ENCODE measurements around the gene CXCR6. TPM values are rescaled to one million over a fixed set of nuclear protein-coding genes. Genes with fewer than 3 reads are reported as not detected.

CXCR6 gene
- total RNA-seq, 2 donors from 2014 or later = 4.0 to 5.3 TPM

DNA sequence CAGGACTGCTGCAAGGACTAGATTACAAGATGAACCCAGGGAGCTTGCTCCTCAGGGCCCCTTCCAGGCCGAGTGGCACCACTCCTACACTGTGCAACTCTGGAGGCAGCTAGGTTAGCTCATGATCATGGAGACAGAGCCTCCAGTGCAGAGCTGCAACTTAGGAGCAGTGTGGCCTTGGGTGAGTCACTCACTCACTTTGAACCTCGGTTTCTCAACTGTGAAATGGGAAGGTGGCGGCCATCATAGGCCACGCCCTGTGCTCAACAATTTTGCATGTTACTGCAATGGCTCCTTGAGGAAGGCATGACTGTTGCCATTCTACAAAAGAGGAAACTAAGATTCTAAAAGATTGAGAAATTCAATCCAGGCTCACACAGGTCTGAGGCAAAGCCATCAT lies 11.2 kb upstream of the CXCR6 start:
- Mint-ChIP-seq H3K9me3 (no peaks in the 10 kb centered on the region), H3K27ac (no peak overlapping the region), H3K4me1 (ENCODE audit: low read depth in 2 of 2) (peaks cover 6 to 15% of the 10 kb centered on the region in 2 donors), H3K36me3 (peaks cover 32% of the 10 kb centered on the region), H3K27me3 (no peaks in the 10 kb centered on the region), H3K4me3 (no peak overlapping the region)
- DNase-seq (ENCODE audit: low spot score) (no peak), ATAC-seq (peak; percentile 52 to 59)

DNA sequence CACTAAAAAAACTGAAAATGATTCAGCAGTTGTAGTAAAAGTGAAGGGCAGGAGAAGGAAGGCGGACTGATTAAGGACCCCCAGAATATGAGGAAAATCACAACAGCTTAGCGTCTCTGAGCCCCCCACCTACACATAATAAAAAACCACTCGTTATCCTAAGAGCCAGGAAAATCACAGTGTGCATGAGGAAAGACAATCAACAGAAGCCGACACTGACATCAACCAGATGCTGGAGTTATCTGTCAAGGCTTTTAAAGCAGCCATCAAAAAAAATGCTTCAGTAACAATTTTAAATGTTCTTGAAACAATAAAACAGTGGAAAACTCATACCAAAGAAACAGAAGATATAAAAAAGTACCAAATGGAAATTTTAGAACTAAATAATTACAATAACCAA lies 9.7 kb upstream of the CXCR6 start:
- no peaks in the 10 kb centered on the region for H3K27me3 Mint-ChIP-seq
- no peak for DNase-seq (ENCODE audit: low spot score)
- peaks cover 25% of the 10 kb centered on the region for H3K36me3 Mint-ChIP-seq
- no peak for ATAC-seq
- H3K4me1 Mint-ChIP-seq (ENCODE audit: low read depth in 2 of 2) = peaks cover 8 to 22% of the 10 kb centered on the region in 2 donors
- no peak overlapping the region for H3K27ac Mint-ChIP-seq
- no peak overlapping the region for H3K4me3 Mint-ChIP-seq
- H3K9me3 Mint-ChIP-seq = no peaks in the 10 kb centered on the region

DNA sequence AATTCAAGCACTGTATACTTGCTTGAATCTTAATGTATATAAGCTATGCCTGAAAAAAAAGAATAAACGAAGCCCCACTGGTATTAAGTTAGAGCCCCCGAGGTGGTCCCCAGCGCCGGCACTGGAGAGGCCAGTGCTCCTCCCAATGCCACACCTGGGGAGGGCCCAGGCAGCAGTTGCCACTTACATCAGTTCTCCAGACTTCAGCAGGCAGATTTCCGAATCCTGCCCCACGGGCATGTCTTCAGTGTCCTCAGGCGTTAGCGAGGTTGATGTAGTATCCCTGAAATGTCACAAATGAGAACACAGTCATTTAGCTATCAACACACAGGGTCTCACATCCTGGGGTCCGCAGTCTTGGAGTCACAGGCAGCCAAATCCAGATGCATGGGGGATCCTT lies 7.0 kb upstream of the CXCR6 start:
- ATAC-seq = no peak
- H3K36me3 Mint-ChIP-seq = peaks cover 25% of the 10 kb centered on the region

DNA sequence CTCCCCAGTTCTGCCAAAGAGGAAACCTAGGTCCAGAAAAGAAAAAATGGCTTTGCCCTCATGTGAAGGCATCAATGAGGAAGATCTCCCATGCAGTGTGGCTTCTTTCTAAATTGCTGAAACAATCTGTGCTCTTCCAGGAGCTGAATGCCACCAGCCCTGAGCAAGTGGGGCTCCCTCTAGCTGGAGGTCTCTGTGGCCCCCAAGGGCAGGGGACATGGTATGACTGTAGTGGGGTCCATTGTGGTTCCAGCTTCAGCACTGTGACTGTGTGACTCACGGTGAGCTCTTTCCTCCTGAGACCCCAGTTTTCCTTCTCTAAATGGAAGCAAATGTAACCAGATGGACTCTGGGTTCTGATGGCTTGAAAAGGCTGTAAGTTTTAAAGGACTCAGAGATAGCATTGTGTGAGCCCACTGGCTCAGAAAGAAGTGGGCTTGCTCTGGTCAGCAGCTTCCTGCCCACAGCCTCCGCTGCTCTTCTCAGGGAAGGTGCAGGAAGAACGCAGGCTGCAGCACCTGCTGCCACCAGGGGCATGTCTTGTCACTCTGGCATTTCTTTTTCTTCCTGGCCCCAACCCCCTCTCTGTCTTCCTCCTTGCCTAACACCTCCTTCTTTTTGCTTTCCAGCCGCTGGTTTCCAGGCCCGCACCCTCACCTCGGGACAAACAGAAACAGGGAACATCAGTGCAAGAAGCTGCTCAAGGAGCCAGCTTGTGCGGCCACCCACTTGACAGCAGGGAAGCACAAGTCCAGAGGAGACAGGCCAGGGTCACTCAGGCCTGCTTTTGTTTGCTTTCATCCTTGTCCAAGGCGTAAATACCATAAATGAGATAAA lies 5.8 kb upstream of the CXCR6 start:
- ATAC-seq (no peak), DNase-seq (ENCODE audit: low spot score) (no peak)
- Mint-ChIP-seq H3K36me3 (peaks cover 22% of the 10 kb centered on the region), H3K4me1 (ENCODE audit: low read depth in 2 of 2) (peaks cover 19 to 39% of the 10 kb centered on the region in 2 donors), H3K4me3 (no peak overlapping the region), H3K27me3 (no peaks in the 10 kb centered on the region), H3K9me3 (no peaks in the 10 kb centered on the region), H3K27ac (no peak overlapping the region)

More for the DNA sequence above, 7.0 kb upstream of the CXCR6 start:
- H3K27ac Mint-ChIP-seq = no peak overlapping the region
- peaks cover 19 to 34% of the 10 kb centered on the region in 2 donors for H3K4me1 Mint-ChIP-seq (ENCODE audit: low read depth in 2 of 2)
- DNase-seq (ENCODE audit: low spot score) = no peak
- H3K4me3 Mint-ChIP-seq = no peak overlapping the region
- H3K9me3 Mint-ChIP-seq = no peaks in the 10 kb centered on the region
- H3K27me3 Mint-ChIP-seq = no peaks in the 10 kb centered on the region

DNA sequence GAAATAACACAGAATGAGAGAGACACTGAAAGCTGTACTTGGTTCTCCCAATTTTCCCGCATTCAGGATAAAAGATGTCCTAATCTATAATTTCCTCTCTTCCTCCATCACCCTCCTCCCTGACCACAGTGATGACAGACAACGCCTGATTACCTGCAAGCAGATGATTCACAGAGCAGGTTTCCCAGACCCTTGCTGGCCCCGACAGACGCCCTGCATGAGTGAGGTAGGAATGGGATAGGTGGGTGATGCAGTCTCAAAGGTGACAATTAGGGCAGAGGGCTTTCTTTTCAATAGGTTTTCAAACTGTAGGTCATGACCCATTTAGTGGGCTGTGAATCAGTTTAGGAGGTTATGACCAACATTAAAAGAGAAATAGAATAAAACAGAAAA lies 5.2 kb upstream of the CXCR6 start:
- Mint-ChIP-seq H3K4me1 (ENCODE audit: low read depth in 2 of 2) (peaks cover 19 to 45% of the 10 kb centered on the region in 2 donors), H3K27ac (no peak overlapping the region), H3K4me3 (no peak overlapping the region), H3K27me3 (no peaks in the 10 kb centered on the region), H3K36me3 (peaks cover 22% of the 10 kb centered on the region), H3K9me3 (no peaks in the 10 kb centered on the region)
- DNase-seq (ENCODE audit: low spot score) (no peak), ATAC-seq (no peak)

DNA sequence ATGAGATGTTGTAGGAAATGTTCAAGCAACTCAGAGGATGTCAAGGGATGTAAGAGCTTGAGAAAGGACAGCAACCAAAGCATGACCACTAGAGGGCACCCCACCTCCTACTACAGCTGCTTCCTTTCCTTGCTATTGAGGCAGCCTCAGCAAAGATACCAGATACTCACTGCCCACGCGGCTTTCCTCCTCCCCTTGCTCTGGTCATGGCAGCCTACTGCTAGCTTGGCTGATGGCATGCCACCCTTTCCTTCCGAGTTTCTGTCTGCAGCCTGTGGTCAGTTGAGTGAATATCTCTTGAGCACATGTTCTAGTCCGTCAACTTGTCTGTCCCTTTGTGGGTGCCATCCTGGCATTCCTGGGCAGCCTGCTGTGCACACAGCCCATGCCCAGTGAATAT lies 4.4 kb upstream of the CXCR6 start:
- DNase-seq (ENCODE audit: low spot score) = peak; percentile 88
- Mint-ChIP-seq H3K36me3 (peaks cover 15% of the 10 kb centered on the region), H3K9me3 (no peaks in the 10 kb centered on the region), H3K4me1 (ENCODE audit: low read depth in 2 of 2) (peaks cover 19 to 53% of the 10 kb centered on the region in 2 donors), H3K27ac (peak overlapping the region; percentile 48 to 56), H3K27me3 (no peaks in the 10 kb centered on the region), H3K4me3 (peak overlapping the region; percentile 47)
- ATAC-seq = peak; percentile 83 to 86

DNA sequence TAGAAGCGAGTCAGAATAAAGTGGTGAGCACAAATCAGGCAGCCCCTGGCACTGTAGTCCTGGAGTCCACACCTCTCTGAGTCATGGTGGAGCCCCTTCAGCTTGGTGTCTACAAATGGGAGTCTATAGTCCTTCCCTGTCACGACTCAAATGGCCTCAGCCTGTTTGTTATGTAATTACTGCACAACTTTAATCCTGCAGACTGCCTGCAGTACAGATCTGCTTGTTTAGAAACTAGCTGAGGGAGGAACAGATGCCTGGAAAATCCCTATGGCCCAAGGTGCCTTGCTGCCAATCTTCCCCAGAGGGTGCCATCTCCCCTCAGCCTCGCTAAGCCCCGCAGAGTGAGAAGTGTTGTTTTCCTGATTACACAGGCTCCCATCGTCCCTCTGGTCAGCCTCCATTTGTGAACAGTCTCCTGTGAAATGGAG lies 3.9 kb upstream of the CXCR6 start:
- H3K27ac Mint-ChIP-seq = peak overlapping the region; percentile 48 to 56
- peak overlapping the region; percentile 47 for H3K4me3 Mint-ChIP-seq
- peaks cover 19 to 55% of the 10 kb centered on the region in 2 donors for H3K4me1 Mint-ChIP-seq (ENCODE audit: low read depth in 2 of 2)

DNA sequence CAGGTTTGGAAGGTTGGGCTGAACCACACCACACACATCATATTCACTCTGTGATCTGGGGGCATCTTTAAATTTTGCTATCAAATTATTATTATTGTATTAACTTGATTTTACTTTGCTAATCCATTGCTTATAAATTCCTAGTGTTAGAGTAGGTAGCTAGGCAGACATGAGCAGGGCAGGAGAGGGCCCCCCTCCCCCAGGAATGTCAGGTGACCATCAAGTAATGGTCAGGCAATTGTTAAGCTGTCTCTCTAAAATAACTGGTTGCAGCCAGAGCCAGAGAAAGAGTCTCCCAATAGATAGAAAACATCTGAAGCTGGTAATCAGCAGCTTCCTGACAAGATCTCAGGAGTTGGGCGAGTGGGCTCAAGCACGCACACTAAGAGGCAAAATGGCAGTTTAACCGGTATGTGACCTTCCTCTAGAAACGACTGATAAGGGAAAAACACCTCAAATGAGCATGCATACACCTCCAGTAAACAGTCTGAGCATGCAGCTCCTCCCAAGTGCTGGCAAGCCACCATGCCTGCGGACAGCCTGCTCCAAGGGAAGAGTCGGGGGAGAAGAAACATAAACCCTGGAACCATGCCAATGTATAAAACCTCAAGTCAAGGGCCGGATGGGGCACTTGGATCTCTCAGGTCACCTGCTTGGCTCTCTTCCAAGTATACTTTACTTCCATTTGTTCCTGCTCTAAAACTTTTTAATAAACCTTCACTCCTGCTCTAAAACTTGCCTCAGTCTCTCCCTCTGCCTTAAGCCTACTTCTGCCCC lies 3.1 kb upstream of the CXCR6 start:
- no peaks in the 10 kb centered on the region for H3K27me3 Mint-ChIP-seq
- peak overlapping the region in 1 of 2 donors; percentile 56 for H3K27ac Mint-ChIP-seq
- no peaks in the 10 kb centered on the region for H3K9me3 Mint-ChIP-seq
- DNase-seq (ENCODE audit: low spot score) (no peak), ATAC-seq (no peak)
- peaks cover 6% of the 10 kb centered on the region for H3K36me3 Mint-ChIP-seq
- peaks cover 21 to 62% of the 10 kb centered on the region in 2 donors for H3K4me1 Mint-ChIP-seq (ENCODE audit: low read depth in 2 of 2)
- no peak overlapping the region for H3K4me3 Mint-ChIP-seq

More for the DNA sequence above, 3.9 kb upstream of the CXCR6 start:
- ATAC-seq (peak; percentile 71 to 72), DNase-seq (ENCODE audit: low spot score) (no peak)
- peaks cover 10% of the 10 kb centered on the region for H3K36me3 Mint-ChIP-seq
- no peaks in the 10 kb centered on the region for H3K9me3 Mint-ChIP-seq
- H3K27me3 Mint-ChIP-seq = no peaks in the 10 kb centered on the region

DNA sequence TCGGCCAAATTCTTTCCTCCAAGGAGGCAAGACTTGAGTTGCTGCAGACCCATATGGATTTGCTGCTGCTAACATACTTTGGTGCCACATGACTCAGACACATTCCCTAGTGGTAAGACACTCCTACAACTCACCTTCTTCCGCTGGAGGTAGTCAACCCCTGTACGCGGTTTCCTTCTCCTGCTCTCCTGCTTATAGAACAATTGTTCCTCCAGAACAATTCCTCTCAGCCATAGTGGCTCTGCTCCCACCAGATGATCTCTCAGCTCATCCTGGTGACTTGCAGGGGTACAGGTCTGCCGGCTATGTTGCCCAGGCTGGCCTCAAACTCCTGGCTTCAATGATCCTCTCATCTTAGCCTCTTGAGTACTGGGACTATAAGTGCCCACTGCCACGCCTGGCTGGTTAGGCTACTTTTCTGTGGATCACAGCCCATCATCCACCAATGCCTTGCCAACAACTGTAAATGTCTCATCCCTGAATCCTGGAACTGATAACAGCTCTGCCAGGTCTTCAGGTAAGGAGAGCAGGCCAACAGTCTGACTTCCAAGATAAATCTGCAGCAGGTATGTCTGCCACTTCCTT lies 2.4 kb upstream of the CXCR6 start:
- peaks cover 25 to 65% of the 10 kb centered on the region in 2 donors for H3K4me1 Mint-ChIP-seq (ENCODE audit: low read depth in 2 of 2)
- ATAC-seq = no peak
- no peak overlapping the region for H3K4me3 Mint-ChIP-seq
- no peaks in the 10 kb centered on the region for H3K9me3 Mint-ChIP-seq
- H3K27me3 Mint-ChIP-seq = no peaks in the 10 kb centered on the region
- H3K36me3 Mint-ChIP-seq = no peaks in the 10 kb centered on the region
- no peak for DNase-seq (ENCODE audit: low spot score)
- H3K27ac Mint-ChIP-seq = peak overlapping the region in 1 of 2 donors; percentile 65

DNA sequence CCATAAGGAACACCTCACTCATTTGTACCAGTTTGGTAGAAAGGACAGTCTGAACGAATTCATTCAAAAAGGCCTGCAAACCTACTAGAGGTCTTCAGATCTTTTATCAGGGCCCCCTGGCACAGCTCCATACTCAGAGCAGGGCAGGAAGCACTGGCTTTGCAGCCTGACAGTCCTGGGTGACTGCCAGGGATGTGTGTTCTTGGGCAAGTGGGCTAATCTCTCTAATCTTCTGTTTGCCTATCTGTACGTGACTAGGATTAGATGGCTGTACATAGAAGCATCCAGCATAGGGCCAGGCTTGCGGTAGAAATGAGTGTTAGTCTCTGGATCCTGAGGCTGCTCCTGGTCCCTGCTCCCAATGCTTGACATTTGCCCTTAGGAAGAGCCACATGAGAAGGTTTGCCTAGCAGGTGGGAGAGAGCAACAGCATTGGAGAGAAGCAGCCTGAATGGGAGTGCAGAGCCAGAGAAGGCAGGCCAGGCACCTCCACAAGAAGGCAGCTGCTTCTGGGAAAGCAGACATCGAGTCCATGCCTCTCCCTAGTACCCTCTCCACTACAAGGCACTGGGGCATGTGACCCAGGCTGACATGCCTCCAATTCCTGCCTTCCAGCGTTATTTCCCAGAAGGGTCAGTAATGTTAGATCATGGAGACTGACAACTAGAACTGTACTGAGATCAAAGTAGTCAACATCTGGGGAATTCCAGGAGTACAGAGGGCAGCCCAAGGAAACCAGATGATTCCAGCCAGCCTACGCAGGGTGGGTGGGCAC lies 1.0 kb upstream of the CXCR6 start:
- Mint-ChIP-seq H3K27ac (peak overlapping the region; percentile 70 to 82), H3K27me3 (no peaks in the 10 kb centered on the region), H3K36me3 (no peaks in the 10 kb centered on the region), H3K9me3 (no peaks in the 10 kb centered on the region), H3K4me1 (ENCODE audit: low read depth in 2 of 2) (peaks cover 34 to 73% of the 10 kb centered on the region in 2 donors), H3K4me3 (peak overlapping the region; percentile 58)
- no peak for ATAC-seq
- no peak for DNase-seq (ENCODE audit: low spot score)

DNA sequence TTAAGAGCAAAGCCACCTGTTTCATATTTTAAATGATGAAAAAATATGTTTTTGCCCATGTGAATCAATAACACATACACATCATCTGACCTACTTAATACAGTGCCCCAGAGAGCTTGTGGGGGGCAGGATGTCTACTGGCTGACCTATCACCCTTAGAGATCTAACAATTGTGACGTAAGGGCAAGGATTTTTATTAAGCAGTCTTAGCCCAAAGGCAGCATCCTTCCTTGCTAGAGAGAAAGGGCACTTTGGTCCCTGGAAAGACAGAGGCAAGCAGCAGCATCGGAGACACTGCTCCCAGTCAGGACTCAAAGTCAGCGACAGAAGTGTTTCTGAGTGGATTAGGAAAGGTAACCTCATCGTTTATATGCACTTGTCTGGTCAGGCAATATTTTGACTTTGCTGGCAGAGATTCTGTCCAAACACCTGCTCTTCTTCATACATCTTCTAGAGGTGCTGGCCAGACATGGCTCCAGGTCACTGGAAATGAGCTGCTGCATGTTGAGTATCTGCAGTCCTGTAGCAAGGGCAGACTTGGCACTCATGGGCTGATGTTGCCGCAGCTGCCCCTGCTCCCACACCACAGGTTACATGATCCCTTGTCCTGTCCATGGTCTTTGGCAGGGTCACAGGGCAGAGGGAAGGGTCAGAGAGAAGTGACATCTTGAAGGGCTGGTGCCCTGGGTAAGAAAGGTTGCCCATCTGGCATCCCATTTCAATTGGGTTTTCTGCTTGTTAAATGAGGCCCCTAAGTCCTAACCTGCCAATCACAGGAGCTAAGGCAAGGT lies 1.8 kb downstream of the CXCR6 start:
- H3K27me3 Mint-ChIP-seq = peaks cover 0 to 2% of the 10 kb centered on the region in 2 donors
- no peak for DNase-seq (ENCODE audit: low spot score)
- ATAC-seq = no peak
- H3K9me3 Mint-ChIP-seq = no peaks in the 10 kb centered on the region
- H3K4me3 Mint-ChIP-seq = peak overlapping the region; percentile 63
- H3K27ac Mint-ChIP-seq = peak overlapping the region; percentile 75 to 82
- H3K4me1 Mint-ChIP-seq (ENCODE audit: low read depth in 2 of 2) = peaks cover 35 to 71% of the 10 kb centered on the region in 2 donors
- peaks cover 11% of the 10 kb centered on the region for H3K36me3 Mint-ChIP-seq

DNA sequence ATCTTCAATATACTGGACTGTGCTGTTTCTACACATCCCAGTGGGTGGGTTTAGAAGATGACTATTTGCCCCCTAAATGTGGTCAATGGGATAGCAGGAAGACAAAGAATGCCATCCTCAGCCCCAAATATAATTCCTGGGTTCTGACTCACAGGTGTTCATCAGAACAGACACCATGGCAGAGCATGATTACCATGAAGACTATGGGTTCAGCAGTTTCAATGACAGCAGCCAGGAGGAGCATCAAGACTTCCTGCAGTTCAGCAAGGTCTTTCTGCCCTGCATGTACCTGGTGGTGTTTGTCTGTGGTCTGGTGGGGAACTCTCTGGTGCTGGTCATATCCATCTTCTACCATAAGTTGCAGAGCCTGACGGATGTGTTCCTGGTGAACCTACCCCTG lies 3.0 kb downstream of the CXCR6 start:
- no peak for ATAC-seq
- H3K27ac Mint-ChIP-seq = peak overlapping the region; percentile 78 to 82
- H3K9me3 Mint-ChIP-seq = no peaks in the 10 kb centered on the region
- H3K4me3 Mint-ChIP-seq = no peak overlapping the region
- H3K4me1 Mint-ChIP-seq (ENCODE audit: low read depth in 2 of 2) = peaks cover 43 to 74% of the 10 kb centered on the region in 2 donors
- peaks cover 11% of the 10 kb centered on the region for H3K36me3 Mint-ChIP-seq
- H3K27me3 Mint-ChIP-seq = peaks cover 0 to 2% of the 10 kb centered on the region in 2 donors
- DNase-seq (ENCODE audit: low spot score) = no peak

Data from natural killer cell treated with Interleukin-12 subunit alpha and Interleukin-12 subunit beta and Interleukin-15 and Interleukin-18, amount 100 ng/mL, for 72 hours (primary cell).